ENCODE measurements around the gene MOB1B.

- TF ChIP-seq, protein P1, sequence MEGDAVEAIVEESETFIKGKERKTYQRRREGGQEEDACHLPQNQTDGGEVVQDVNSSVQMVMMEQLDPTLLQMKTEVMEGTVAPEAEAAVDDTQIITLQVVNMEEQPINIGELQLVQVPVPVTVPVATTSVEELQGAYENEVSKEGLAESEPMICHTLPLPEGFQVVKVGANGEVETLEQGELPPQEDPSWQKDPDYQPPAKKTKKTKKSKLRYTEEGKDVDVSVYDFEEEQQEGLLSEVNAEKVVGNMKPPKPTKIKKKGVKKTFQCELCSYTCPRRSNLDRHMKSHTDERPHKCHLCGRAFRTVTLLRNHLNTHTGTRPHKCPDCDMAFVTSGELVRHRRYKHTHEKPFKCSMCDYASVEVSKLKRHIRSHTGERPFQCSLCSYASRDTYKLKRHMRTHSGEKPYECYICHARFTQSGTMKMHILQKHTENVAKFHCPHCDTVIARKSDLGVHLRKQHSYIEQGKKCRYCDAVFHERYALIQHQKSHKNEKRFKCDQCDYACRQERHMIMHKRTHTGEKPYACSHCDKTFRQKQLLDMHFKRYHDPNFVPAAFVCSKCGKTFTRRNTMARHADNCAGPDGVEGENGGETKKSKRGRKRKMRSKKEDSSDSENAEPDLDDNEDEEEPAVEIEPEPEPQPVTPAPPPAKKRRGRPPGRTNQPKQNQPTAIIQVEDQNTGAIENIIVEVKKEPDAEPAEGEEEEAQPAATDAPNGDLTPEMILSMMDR (IDR thresholded peaks at IDR 0.05), result no peak
- peak; percentile 58 to 83 for TF ChIP-seq POLR2A (IDR thresholded peaks at IDR 0.05)
Measured at GRCh38 chr4:70993181-70994068, 91.3 kb downstream of the MOB1B start, which contains the start of gene DCK.
